Measurements from ENCODE around the gene NDUFB8.

DNA sequence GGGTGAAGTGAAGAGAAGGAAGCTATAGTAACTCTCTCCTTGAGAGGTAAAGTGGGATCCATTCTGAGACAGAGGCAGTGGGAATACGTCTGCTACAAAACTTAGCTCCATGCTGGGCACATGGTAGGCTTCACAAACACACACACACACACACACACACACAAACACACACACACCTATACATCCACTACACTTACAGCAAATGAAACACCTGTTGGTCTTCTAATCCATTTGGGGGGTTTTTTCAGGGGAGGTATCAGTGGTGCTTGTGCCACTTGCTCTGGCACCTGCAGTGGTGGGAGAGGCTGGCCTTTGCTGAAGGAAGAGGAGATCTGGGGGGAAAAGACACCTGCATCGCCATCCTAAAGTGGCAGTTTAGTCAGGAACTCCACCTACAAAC is 24.5 kb downstream of the NDUFB8 start:
- TF ChIP-seq, protein P1, sequence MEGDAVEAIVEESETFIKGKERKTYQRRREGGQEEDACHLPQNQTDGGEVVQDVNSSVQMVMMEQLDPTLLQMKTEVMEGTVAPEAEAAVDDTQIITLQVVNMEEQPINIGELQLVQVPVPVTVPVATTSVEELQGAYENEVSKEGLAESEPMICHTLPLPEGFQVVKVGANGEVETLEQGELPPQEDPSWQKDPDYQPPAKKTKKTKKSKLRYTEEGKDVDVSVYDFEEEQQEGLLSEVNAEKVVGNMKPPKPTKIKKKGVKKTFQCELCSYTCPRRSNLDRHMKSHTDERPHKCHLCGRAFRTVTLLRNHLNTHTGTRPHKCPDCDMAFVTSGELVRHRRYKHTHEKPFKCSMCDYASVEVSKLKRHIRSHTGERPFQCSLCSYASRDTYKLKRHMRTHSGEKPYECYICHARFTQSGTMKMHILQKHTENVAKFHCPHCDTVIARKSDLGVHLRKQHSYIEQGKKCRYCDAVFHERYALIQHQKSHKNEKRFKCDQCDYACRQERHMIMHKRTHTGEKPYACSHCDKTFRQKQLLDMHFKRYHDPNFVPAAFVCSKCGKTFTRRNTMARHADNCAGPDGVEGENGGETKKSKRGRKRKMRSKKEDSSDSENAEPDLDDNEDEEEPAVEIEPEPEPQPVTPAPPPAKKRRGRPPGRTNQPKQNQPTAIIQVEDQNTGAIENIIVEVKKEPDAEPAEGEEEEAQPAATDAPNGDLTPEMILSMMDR (conservative IDR thresholded peaks at IDR 0.05; ENCODE audit: low read depth, low read length), result no peak
- no peak for TF ChIP-seq EZH2 (IDR thresholded peaks at IDR 0.05; ENCODE audit: borderline replicate concordance, low read depth, low read length, poor library complexity, severe bottlenecking)
